Esophagus mucosa (tissue), 1 donor: Measurements from ENCODE around the gene FNDC3B. TPM values are rescaled to one million over a fixed set of nuclear protein-coding genes. Genes with fewer than 3 reads are reported as not detected.
A peak's percentile ranks its signal among the peaks of the same experiment; 100 is the strongest.

ENCODE experiments used
- ATAC-seq: fragments of 200-7000 bp; cut with Tn5 transposase; one replicate; pipeline ENCODE4 v1.9.1; 2020
- total RNA-seq: library from RNA; stranded (reverse); gene quantifications from one replicate; pipeline ENCODE4 v1.2.4, GENCODE V29; 2023
- donor health status: DM: yes; HTN: yes; CAD: no.

FNDC3B gene
- total RNA-seq, 1 donor from 2014 or later, result 19.9 TPM

DNA sequence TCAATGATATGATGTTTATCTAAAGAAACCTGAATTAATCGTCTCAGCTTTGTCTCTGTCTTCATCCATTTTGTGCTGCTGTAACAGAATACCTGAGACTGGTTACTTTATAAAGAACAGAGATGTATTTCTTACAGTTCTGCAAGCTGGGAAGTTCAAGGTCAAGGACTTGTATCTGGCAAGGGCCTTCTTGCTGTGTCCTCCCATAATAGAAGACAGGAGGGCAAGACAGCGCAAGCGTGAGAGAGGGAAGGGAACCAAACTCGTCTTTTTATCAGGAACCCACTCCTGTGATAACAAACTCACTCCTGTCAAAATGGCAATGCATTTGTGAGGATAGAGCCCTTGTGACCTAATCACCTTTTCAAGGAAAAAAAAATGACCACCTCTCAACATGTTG is 277.4 kb downstream of the FNDC3B start:
- no peak for ATAC-seq

DNA sequence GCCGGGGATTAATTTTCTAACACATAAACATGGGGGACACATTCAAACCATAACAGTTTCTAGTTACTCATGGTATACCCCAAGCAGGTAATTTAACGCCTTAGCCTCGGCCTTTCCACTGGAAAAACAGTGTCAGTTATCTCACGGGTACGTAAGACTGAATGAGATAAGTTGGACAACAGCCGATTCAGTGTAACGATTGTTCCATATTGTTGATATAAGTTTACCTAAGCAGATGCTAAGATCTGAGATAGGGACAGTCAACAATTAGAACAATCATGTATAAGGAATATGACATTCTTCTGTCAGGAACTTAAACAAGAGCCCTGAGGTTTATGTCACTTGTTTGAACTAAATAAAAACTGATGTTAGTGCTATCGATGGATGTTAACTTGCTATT is 278.1 kb downstream of the FNDC3B start:
- no peak for ATAC-seq

DNA sequence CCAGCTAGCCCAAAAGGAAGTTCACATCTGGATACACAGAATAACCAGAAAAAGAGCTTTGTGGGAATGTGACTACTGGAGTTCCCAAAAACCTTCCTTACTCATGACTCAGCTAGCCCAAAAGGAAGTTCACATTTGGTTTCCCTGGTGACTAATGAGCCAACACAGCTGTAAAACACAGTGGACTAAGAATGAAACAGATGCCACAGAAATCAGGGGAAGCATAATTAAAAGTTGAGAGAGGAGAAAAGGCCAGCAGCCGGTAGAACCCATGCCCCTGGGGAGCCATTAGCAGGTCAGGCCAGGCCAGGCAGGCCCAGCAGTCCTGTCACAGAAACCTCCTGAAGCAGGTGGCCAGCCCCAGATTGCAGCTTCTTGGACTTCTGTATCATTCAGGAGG is 278.6 kb downstream of the FNDC3B start:
- peak; percentile 74 for ATAC-seq

DNA sequence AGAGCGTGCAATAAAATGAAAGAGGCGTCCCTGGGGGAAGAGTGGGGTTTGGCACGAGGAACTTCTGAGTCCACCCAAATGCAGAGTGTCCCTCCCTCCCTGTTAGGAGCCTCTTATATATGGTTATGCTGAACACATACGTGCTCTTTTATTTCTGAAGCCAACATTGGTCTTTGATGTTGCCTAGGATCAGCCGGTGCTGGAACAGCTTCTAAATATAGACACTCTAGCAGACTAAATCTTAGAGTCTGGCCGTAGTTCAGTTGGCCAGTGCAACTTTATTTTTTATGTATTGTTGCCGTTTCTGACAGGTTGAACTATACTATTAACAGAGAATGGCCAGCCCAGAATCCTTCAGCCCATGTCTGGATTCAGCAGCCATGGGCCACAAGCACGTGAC is 280.2 kb downstream of the FNDC3B start:
- ATAC-seq, result no peak

DNA sequence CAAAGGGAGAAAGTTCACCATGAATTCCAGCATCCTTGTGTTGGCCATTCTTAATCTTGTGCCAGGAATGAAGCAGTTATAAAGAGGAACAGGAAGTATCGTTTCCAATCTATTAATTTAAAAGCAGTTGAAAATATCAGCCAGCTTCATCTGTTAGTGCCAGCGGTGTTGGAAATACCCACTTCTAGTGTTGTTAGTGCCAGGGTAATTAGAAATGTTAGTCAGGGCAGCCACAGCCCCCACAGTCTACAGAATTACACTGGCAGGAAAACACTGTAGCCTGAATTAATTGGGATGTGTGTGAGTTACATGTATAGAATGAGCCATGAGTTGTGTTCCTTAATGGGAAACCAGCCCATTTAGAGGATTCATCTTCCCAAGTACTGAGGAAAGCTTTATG is 281.1 kb downstream of the FNDC3B start:
- no peak for ATAC-seq

DNA sequence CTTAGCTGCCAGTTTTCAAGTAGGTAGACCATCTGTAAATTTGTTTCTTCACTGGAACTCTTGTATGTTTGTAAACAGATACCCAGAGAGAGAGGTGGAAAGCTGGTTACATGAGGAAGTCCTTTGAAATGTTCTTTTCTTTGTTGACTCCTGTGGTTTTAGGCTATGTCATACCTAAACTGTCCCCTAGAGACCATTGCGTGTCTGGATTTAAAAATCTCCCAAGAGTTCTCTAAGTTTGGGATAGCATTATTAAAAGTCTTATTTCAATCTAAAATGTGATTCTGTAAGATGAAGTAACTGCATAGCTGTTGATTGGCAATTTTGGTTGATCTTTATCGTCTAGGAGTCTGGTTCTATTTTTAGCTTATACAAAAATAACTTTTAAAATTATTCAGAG is 281.7 kb downstream of the FNDC3B start:
- ATAC-seq, result no peak

DNA sequence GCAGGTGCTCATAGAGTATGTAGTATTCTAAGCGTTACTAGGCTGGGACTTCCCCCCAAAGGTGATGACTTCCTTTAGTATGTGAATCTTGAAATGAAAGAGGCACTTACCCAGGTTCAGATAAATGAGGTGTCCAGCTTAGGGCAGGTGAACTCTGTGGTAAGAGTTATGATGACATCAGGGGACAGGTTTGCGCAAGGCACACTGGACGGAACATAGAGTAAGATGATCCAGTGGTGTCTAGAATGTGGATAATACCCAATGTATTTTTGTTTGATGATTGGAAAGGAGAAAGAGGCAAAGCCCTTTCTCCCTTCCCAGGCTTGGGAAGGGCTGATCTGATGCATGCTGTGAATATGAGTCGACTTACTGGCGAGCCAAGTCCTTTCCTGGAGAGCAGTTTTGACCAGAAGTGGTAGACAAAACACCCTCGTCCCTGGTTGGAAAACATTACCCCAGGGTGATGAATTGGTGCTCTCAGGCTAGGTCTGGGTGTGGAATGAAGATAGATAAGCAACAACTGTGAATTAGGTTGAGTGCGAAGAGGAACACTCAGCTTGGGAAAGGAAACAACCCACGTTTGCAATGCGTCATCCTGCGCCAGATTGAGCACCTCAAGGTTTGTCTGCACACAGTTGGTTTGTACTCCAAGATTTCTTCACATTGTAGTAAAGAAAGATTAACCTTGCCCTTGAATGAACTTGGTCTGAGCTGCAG is 284.7 kb downstream of the FNDC3B start:
- peak; percentile 84 for ATAC-seq

DNA sequence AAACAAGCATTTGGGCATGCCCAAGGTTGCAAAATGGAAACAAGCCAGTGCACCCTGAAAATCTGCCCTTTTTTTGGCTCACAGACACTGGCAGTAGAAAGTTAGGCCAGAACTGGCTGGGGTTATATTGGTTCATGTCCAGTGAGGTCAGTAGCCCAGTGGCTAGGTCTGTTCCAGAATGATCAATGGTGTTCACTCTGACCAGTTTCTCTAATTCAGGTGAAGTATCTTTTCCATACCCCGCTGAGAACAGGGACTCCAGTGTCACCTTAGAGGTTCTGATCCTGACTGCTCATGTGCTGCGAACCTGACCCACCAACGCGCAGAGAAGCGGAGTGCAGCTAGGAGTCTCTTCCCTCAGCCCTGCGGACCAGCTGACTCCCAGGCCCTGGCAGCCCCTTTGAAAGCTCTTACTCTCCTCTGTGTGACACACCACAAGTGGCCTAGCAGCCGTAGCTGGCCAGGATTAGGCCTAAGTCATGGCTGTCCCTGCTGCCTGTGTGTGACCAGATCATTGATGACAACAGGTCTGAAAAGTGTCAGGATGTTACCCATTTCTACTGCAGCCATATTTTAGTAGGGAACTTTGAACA is 285.3 kb downstream of the FNDC3B start:
- ATAC-seq, result no peak

DNA sequence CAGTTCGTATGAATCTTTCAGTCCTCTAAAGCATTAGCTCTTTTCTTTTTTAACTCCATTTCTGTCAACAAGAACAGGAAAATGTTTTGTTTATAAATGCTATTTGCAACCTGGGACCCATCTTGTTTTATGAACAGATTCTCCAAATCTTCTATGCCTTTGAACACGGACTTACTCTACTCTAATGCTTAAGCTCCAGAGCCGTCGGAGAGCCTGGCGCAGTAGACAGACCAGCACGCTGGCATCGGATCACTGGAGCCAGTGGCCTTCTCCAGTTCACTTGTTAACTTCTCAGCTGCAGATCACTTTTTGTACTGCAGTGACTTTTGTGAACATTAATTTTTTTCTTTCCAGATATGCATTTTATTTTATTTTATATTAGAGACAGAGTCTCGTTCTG is 286.1 kb downstream of the FNDC3B start:
- ATAC-seq, result no peak

DNA sequence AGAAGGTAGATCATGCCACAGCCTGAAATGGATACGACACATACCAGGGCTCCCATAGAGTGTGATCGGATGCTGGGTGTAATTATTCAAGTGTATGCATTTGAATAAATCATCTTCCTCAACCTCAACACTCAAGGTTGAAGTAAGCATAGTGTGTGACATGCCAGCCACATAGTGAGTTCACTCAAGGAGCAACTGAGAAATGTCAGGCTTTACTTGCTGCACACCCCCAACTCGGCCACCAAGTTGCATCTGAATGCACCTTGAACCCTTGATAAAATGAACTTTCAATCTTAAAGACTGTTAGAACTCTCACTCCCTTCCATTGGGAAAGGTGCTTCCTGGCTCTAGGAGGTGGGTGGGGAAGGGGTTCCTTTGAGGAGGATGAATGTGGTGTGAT is 287.6 kb downstream of the FNDC3B start:
- ATAC-seq, result no peak

DNA sequence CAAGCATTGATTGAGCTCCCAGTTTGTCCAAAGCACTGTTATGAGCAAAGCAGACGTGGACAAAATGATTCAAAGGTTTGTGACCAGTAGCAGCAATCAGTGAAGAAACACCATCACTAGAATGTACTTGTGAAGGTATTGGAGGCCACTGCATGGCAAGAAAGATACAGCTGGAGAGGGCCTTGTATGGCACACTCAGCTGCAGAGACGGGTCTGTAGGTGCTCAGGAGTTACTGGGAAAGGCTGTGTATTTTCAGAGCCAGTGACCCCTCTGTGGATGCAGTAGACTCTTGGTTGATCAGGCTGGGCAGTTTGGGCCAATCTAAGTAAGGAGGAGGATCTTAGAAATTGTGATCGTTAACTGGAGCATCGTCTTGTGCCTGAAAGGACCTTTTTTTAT is 288.9 kb downstream of the FNDC3B start:
- no peak for ATAC-seq

DNA sequence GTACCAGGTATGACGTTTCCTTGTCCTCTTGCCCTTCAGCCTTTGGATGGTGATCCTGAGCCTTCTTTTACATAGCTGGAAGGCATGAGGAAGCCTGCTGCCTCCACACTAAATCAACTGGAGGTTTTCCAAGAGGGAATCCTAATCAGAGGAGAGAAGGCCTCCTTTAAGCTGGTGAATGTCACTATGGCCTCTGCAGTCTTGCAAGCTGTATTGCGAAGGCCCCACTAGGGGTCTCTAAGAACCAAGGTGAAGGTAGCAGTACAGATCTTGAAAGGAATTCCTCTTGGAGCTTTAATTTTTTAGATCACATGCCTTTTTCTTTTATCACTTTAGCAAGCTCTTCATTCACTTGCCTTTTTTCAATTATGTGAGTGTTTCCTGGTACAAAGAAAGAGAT is 289.7 kb downstream of the FNDC3B start:
- no peak for ATAC-seq

DNA sequence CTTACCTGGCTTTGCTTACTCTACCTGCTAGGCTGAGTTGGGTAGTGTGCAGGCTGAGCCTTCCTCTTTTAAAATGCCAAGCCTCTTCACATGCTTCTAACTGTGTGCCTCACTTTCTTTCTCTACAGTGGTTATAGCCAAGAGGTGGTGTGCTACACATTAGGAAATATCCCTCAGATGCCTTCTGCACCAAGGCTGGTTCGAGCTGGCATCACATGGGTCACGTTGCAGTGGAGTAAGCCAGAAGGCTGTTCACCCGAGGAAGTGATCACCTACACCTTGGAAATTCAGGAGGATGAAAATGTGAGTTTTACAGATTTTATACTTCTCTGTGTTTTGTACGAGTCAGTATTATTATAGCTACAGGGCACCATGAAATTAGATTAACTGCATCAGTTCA is 291.0 kb downstream of the FNDC3B start:
- ATAC-seq, result no peak

DNA sequence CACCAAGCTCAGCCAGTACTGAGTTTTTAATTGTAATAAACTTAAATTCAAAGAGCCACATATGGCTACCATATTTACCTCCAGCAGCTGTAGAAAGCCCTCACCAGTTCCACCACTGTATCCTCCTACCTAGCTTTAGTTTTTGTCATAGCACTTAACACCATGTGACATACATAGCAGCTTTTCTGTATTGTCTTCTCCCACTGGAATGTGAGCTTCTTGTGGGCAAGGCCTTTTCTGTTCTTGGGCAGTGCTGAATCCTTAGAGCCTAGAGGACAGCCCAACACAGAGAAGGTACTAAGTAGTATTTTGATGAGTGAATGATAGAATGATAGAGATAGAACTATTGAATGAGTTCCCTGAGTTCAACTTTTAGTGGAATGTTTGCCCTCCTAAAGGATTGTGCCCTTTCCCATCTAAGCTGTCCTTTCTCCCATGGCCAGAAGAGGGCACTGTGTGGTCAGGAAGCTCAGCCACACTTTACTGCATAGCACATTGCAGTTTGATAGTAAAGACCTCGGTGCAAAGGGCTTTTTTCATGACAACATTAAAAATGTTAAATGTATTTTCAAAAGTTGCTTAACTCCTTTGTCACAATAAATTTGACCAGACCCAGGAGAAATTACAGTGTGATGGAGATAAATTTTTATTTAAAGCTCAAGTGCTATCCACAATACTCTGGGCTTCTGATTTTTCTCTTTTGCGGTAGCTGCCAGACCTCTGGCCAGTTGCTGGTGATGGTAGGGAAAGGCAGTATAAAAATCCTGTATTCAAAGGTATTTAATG is 293.1 kb downstream of the FNDC3B start:
- peak; percentile 80 for ATAC-seq

DNA sequence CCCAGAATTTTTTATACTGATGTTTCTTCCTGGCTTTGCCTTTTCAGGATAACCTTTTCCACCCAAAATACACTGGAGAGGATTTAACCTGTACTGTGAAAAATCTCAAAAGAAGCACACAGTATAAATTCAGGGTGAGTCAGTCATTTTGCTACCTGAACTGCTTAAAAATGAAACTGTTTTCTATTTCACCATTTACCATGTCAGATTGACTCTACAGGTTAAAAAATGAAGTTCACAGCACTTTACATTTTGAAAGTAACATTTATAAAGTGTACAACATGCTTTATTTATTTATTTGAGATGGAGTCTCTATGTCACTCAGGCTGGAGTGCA is 293.6 kb downstream of the FNDC3B start:
- no peak for ATAC-seq

DNA sequence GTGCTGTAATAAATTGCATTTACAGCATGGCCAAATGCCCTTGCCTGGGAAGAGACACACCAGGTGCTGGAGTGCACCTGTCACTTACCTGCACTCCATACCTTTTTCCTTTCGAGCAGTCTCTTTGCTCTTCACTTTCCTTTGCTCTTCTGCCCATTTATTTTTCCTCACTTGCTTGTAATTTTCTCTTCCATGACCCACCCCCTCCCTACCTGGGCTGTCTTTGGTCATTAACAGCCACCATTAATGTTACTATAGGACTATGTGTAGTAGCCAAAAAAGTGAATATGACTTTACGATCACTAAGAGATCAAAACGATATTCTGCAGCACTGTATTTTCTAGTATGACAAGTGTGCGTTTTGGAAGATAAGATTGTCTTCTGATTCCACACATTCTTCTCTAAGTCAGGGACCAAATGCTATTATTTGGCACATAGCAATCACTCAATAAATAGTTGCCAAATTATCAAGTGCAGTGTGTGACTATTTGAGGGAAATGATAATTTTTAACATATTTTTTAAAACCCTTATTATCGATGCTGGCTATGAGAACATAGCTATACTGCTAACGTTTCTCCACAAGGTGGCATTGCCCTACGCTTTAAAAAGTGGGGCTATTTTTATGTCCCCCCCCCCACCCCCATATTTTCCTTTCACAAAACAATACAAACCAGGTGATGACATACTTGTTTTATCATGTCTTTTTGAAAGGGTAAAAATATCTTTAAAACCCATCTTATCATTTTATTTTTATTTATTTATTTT is 294.5 kb downstream of the FNDC3B start:
- no peak for ATAC-seq

DNA sequence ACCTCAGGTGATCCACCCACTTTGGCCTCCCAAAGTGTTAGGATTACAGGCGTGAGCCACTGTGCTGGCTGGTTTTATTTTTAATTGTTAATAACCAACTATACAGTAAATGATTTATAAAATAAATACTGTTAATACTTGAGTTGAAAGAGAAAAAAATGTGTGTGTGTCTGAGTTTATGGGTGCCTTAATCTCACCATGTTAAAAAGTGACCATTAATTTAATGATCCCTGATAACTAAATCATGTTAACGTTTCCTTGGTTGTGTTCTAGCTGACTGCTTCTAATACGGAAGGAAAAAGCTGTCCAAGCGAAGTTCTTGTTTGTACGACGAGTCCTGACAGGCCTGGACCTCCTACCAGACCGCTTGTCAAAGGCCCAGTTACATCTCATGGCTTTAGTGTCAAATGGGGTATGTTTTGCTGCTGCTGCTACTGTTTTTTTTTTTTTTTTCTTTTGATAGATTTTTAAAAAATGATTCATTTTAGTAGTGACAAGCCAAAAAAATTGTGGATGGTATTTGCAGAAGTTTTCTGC is 295.4 kb downstream of the FNDC3B start:
- peak; percentile 50 for ATAC-seq

DNA sequence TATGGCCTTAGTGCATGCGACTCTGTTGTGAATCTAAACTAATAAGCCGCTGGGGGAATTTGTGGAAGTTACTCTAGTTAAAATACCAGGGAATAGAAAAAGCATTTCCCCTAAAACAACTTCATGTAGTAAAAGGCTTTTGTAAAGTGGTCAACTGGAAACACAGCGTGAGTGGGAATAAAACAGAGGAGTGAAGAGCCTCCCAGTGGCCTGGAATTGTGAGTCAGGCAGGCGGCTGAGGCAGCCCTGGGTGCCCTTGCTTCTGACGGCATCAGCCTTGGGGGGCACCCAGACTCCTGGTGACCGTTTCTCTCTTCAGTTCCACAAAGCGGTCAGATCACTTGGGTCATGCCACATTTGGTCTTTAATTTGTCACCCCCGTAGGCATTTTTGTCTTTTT is 300.5 kb downstream of the FNDC3B start:
- no peak for ATAC-seq

DNA sequence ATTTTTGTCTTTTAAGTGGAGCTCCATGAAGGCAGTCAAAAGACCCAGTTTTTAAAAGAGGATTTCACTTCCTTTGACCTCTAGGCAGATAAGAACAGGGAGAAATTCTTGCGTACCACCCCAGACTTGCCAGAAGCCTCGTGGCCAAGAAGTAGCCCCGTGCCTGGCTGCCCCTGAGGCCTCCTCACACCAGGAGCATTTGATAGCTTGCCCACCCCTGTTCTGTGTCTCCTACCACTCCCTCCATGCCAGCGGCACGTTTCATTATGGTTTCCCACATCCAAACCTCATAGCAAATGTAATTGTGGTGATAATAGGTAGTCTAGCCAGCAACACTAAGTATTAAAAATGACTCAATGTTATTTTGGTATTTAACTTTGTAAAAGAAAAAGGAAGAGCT is 301.2 kb downstream of the FNDC3B start:
- no peak for ATAC-seq

DNA sequence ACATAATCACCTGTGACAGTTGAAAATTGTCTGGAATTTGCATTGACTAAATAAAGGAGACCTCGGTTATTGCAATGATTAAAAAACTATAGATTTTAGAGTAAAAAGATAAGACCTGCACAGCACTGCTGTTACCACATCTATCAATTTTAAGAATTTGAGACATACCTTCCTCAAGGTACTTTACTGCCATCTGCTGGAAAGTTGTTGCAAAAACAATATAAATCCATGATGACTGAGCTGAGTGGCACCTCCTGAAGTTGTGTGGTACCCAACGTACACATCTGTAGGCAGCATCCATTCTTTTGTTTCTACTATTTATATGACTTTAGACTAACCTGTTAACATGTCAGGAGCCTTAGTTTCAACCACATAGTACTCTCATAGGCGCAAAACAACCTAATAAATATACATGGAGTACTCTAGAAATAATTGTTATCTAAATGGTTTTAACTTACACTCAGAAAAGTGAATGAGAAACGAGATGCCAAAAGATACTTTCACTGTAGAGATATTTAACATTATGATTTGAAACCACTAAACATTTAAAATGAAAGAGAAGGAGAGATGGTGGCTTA is 302.2 kb downstream of the FNDC3B start:
- peak; percentile 74 for ATAC-seq

DNA sequence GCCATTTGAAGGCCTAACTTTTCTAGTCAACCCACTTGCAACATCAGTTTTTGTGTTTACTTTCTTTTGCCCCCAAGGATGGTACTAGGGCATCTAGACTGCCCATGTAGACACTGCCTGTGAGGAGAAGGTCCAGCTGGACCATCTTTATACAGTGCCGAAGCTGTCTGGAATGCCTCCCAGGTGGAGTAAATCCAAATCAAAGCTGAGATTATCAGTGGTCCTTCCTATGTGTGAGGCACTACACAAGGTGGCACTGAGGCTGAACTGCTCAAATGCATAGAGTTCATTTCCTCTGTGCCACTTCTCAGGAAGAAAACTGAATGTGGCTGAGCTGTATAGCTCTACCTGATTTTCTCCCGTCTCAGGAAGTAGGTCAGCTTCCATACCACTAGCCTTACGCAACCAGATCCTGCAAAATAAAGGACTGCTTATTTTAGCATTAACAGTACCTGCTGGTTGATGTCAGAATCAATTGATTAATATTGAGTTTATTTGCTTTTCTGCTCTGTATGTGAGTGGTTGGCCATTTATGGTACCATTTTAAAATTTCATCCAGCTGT is 302.8 kb downstream of the FNDC3B start:
- ATAC-seq, result no peak

DNA sequence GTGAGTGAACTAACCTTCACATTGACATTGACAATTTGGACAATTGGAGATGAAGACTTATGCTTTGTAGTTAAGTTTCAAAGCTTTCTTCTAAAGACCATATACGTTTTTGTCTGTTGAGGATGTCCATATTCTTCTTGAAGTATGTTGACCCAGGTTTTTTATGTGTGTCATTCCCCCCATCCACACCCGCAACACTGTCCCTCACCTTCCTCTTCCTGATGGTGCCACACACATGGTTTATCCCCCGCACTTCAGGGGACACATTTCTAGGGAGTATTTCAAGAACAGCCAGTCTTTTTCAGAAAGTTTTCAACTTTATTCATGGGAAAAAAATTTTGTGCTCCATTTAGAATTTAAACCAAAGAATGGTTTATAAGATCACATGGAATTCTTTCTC is 303.7 kb downstream of the FNDC3B start:
- no peak for ATAC-seq
